IPS-NIHi11 (cell line): Measurements from ENCODE around the gene IGFN1.

ENCODE experiments used
- DNase-seq: peaks from one replicate; pipeline ENCODE4 v3.0.0; 2012; ENCODE audit warnings: mixed read lengths, low spot score

The IGFN1 gene

GRCh38 chr1:201163707-201164106 lies 26.9 kb upstream of the IGFN1 start:
- DNase-seq = no peak

- no peak for DNase-seq
These were observed 26.0 kb upstream of the IGFN1 start for GRCh38 chr1:201164645-201165044.

- no peak for DNase-seq
These were observed 23.3 kb upstream of the IGFN1 start for GRCh38 chr1:201167041-201167991.

- no peak for DNase-seq
These were observed 21.4 kb upstream of the IGFN1 start for GRCh38 chr1:201169203-201169602.

- no peak for DNase-seq
These were observed 20.6 kb upstream of the IGFN1 start for GRCh38 chr1:201169971-201170532.

- DNase-seq = peak; percentile 95
These were observed 20.0 kb upstream of the IGFN1 start for GRCh38 chr1:201170533-201171062.

- peak; percentile 74 for DNase-seq
These were observed 19.3 kb upstream of the IGFN1 start for GRCh38 chr1:201171063-201172036.

GRCh38 chr1:201172326-201172725 lies 18.3 kb upstream of the IGFN1 start:
- DNase-seq = no peak

- DNase-seq = no peak
These were observed 17.5 kb upstream of the IGFN1 start for GRCh38 chr1:201172999-201173610.

- DNase-seq = no peak
These were observed 16.9 kb upstream of the IGFN1 start for GRCh38 chr1:201173736-201174135.

- no peak for DNase-seq
These were observed 14.7 kb upstream of the IGFN1 start for GRCh38 chr1:201175820-201176500.

- DNase-seq = no peak
These were observed 13.7 kb upstream of the IGFN1 start for GRCh38 chr1:201176940-201177339.

GRCh38 chr1:201178718-201179117 lies 11.9 kb upstream of the IGFN1 start:
- no peak for DNase-seq

- no peak for DNase-seq
These were observed 10.5 kb upstream of the IGFN1 start for GRCh38 chr1:201180141-201180540.

GRCh38 chr1:201180901-201181300 lies 9.7 kb upstream of the IGFN1 start:
- DNase-seq = no peak

- DNase-seq = no peak
These were observed 9.3 kb upstream of the IGFN1 start for GRCh38 chr1:201181323-201181722.

GRCh38 chr1:201181726-201182125 lies 8.9 kb upstream of the IGFN1 start:
- no peak for DNase-seq

- no peak for DNase-seq
These were observed 7.4 kb upstream of the IGFN1 start for GRCh38 chr1:201183209-201183608.

- DNase-seq = no peak
These were observed 6.9 kb upstream of the IGFN1 start for GRCh38 chr1:201183753-201184152.

GRCh38 chr1:201184307-201185122 lies 6.1 kb upstream of the IGFN1 start:
- peak; percentile 76 for DNase-seq
